ENCODE data around the gene ARPC3. TPM values are rescaled to one million over a fixed set of nuclear protein-coding genes. Genes with fewer than 3 reads are reported as not detected.

ARPC3 gene
- total RNA-seq: 435 and 459 TPM in 2 replicates

- ATAC-seq (ENCODE audit: low read depth) (peak; percentile 92), DNase-seq (peak; percentile 92)
- H3K4me1 Mint-ChIP-seq: peaks cover 48% of the 10 kb centered on the region
- H3K4me3 Mint-ChIP-seq: peak within 1 kb of the TSS; percentile 100
- H3K27me3 Mint-ChIP-seq: no peaks in the 10 kb centered on the region
- H3K9me3 Mint-ChIP-seq: no peaks in the 10 kb centered on the region
- H3K36me3 Mint-ChIP-seq (ENCODE audit: low read depth): peaks cover 52% of the 10 kb centered on the region
- no peak for TF ChIP-seq CTCF (IDR thresholded peaks at IDR 0.05)
- intact Hi-C loops (cut with micrococcal nuclease): loop anchor here (1.0 to 5.0 kb wide), 10 partner anchors 18 to 438 kb away; partner anchors contain the start of genes CCDC63, FAM216A, GPN3 and RAD9B
- H3K27ac Mint-ChIP-seq: peak within 1 kb of the TSS; percentile 100
- ChIA-PET CTCF (interaction anchor here (0.6 to 6.7 kb wide), 50 partner anchors 8 to 445 kb away, joined by 3 to 189 read pairs (median 4); partner anchors contain the start of genes FAM216A, GPN3, RAD9B and VPS29), POLR2A (interaction anchor here (0.6 to 3.4 kb wide), 64 partner anchors 9 to 1236 kb away, joined by 3 to 106 read pairs (median 5); partner anchors contain the start of genes ACAD10, ATP2A2, BRAP and CCDC63)
Observed at GRCh38 chr12:110449799-110450497, at the start of gene ARPC3. ARPC3 (minus strand) TSS chr12:110450337; CDS start chr12:110450260, 77 bp downstream.

- Mint-ChIP-seq H3K4me3 (peak overlapping the region; percentile 11), H3K27me3 (no peaks in the 10 kb centered on the region), H3K4me1 (peaks cover 36% of the 10 kb centered on the region), H3K27ac (no peak overlapping the region), H3K9me3 (no peaks in the 10 kb centered on the region), H3K36me3 (ENCODE audit: low read depth) (peaks cover 37% of the 10 kb centered on the region)
- intact Hi-C loops (cut with micrococcal nuclease): no loop called here
- ATAC-seq (ENCODE audit: low read depth): no peak
- CTCF ChIA-PET: interaction anchor here (3.2 kb wide), 1 partner anchor 49 kb away, joined by 16 read pairs; the partner anchor contains the start of gene ARPC3
- no peak for TF ChIP-seq CTCF (IDR thresholded peaks at IDR 0.05)
- DNase-seq: no peak
- POLR2A ChIA-PET: interaction anchor here (2.1 to 3.2 kb wide), 2 partner anchors 30 to 49 kb away, joined by 8 to 41 read pairs; partner anchors contain the start of genes ARPC3, FAM216A and GPN3
Observed at GRCh38 chr12:110498984-110499706, 49.0 kb upstream of the ARPC3 start.

- H3K27ac Mint-ChIP-seq: no peak overlapping the region
- no peaks in the 10 kb centered on the region for H3K27me3 Mint-ChIP-seq
- H3K36me3 Mint-ChIP-seq (ENCODE audit: low read depth): peaks cover 11% of the 10 kb centered on the region
Observed at GRCh38 chr12:110475426-110475825, 25.3 kb upstream of the ARPC3 start.

GRCh38 chr12:110468214-110469048 is 18.3 kb upstream of the ARPC3 start, which contains the start of the genes FAM216A and GPN3:
FAM216A (plus strand) TSS chr12:110468845; CDS start chr12:110468876, 31 bp downstream.
GPN3 (minus strand) TSS chr12:110468257; CDS start chr12:110468203, 54 bp downstream.
- no peak for TF ChIP-seq CTCF (IDR thresholded peaks at IDR 0.05)
- peak; percentile 91 for ATAC-seq (ENCODE audit: low read depth)
- peak; percentile 86 for DNase-seq
- ChIA-PET POLR2A (interaction anchor here (0.6 to 3.5 kb wide), 29 partner anchors 11 to 1217 kb away, joined by 3 to 106 read pairs (median 4); partner anchors contain the start of genes ACAD10, ARPC3, ATP2A2 and BRAP), CTCF (interaction anchor here (0.7 to 5.7 kb wide), 19 partner anchors 10 to 420 kb away, joined by 3 to 55 read pairs (median 5); partner anchors contain the start of genes ARPC3, RAD9B and VPS29)
- Mint-ChIP-seq H3K27ac (peak within 1 kb of the TSS; percentile 96), H3K36me3 (ENCODE audit: low read depth) (peaks cover 22% of the 10 kb centered on the region), H3K4me3 (peak within 1 kb of the TSS; percentile 100), H3K9me3 (no peaks in the 10 kb centered on the region), H3K27me3 (no peaks in the 10 kb centered on the region), H3K4me1 (peaks cover 41% of the 10 kb centered on the region)
- intact Hi-C loops (cut with micrococcal nuclease): loop anchor here (1.0 to 5.0 kb wide), 12 partner anchors 12 to 445 kb away; partner anchors contain the start of genes ARPC3, HVCN1, PPP1CC and PPTC7

More at GRCh38 chr12:110475426-110475825, 25.3 kb upstream of the ARPC3 start:
- intact Hi-C loops (cut with micrococcal nuclease): no loop called here
- CTCF ChIA-PET: no interaction called here
- peaks cover 4% of the 10 kb centered on the region for H3K4me1 Mint-ChIP-seq
- no peaks in the 10 kb centered on the region for H3K9me3 Mint-ChIP-seq
- ATAC-seq (ENCODE audit: low read depth) (no peak), DNase-seq (no peak)
- H3K4me3 Mint-ChIP-seq: no peak overlapping the region
- TF ChIP-seq CTCF (IDR thresholded peaks at IDR 0.05): no peak
- POLR2A ChIA-PET: interaction anchor here (0.6 to 1.0 kb wide), 3 partner anchors 26 to 998 kb away, joined by 3 to 8 read pairs (median 5); partner anchors contain the start of genes ARPC3 and KCTD10
